B cell (primary cell): ENCODE data around the gene KLHL35.

Source experiments
- CTCF ChIP-seq: fragments of 200-600 bp; IDR thresholded peaks from one replicate; pipeline ENCODE4 v1.8.0; 2022; ENCODE audit warnings: antibody characterized with exemption, mild to moderate bottlenecking
- EZH2 ChIP-seq: IDR thresholded peaks from 2 replicates; pipeline ENCODE4 v1.6.1; 2012; ENCODE audit warnings: borderline replicate concordance, low read depth, mild to moderate bottlenecking, moderate library complexity, low read length; ENCODE audit not compliant: insufficient read depth, poor library complexity, severe bottlenecking

- TF ChIP-seq CTCF (no peak), EZH2 (no peak)
Measured at GRCh38 chr11:75430714-75431532, 2.1 kb downstream of the KLHL35 start.
